ENCODE results near the gene DNAH9. TPM values are rescaled to one million over a fixed set of nuclear protein-coding genes. Genes with fewer than 3 reads are reported as not detected.

DNAH9 gene
- total and polyA plus RNA-seq, 4 donors: 9.2 to 23.4 (median 18.3) TPM

DNA sequence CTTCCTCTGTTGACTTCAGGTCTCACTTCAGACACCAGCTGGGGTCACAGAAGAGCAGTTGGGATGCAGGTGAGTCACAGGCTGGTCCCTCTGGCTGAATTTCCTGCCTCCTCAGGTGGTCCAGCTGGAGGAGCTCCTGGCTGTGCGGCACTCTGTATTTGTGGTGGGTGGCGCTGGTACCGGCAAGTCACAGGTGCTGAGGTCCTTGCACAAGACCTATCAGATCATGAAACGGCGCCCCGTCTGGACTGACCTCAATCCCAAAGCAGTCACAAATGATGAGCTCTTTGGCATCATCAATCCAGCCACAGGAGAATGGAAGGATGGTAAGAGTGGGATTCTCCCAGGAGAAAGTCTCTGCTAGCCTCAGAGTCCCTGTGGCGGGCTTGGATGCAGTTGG lies 149.2 kb downstream of the DNAH9 start:
- WGBS (ENCODE audit: insufficient coverage): 98% methylated on average over 7 of the region's 7 CpGs
- DNase-seq (ENCODE audit: low read depth in 4 of 6, low spot score in 6 of 6): no peak
- Histone ChIP-seq H3K27ac (ENCODE audit: low read depth, low read length) (no peak overlapping the region), H3K4me1 (ENCODE audit: control insufficient read depth, insufficient read depth, low read length) (no peaks in the 10 kb centered on the region), H3K9me3 (ENCODE audit: control insufficient read depth, insufficient read depth, low read length) (no peaks in the 10 kb centered on the region), H3K4me3 (ENCODE audit: low read depth, low read length) (no peak overlapping the region), H3K36me3 (ENCODE audit: control insufficient read depth, insufficient read depth, low read length) (no peaks in the 10 kb centered on the region), H3K27me3 (ENCODE audit: control insufficient read depth, insufficient read depth, low read length) (no peaks in the 10 kb centered on the region)

DNA sequence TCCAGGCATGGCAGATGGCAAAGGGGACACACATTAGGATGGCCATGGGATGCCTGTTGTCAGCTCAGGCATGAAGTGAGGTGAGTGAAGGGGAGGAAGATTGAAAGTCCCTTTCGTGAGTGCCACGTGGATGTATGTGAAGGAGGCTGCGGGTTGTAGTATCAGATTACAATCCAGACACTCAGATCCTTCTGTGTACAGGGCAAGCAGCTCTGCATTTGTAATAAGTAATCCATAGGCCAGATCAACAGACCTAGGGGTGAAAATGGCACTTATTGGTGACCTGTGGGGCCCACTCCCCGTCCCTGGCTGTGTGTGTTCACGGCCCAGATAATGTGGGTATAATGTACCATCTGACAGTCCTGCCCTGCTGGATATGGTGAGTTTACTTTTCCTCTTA lies 159.5 kb downstream of the DNAH9 start:
- WGBS (ENCODE audit: insufficient coverage): 52% methylated on average over 3 of the region's 5 CpGs
- Histone ChIP-seq H3K36me3 (ENCODE audit: control insufficient read depth, insufficient read depth, low read length) (no peaks in the 10 kb centered on the region), H3K27me3 (ENCODE audit: control insufficient read depth, insufficient read depth, low read length) (no peaks in the 10 kb centered on the region), H3K4me3 (ENCODE audit: low read depth, low read length) (no peak overlapping the region), H3K9me3 (ENCODE audit: control insufficient read depth, insufficient read depth, low read length) (no peaks in the 10 kb centered on the region), H3K27ac (ENCODE audit: low read depth, low read length) (no peak overlapping the region), H3K4me1 (ENCODE audit: control insufficient read depth, insufficient read depth, low read length) (no peaks in the 10 kb centered on the region)
- DNase-seq (ENCODE audit: low read depth in 4 of 6, low spot score in 6 of 6): no peak

DNA sequence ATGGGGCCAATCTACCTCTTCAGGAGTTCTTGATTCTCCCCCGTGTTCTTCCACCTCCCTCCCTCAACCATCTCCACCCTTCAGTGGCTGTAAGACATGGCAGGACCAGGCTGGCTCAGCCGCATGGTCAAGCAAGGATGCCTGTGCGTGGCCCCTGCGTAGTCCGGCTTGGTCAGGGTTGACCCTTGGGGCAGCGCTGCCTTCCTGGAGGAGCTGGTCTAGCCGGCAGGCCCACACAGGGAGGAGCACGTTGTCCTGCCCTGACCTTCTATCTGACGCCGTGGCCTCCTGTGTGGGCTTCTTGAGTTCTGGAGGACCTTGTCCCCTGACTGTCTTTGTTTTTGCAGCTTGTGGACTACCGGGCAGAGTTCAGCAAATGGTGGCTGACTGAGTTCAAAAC lies 169.8 kb downstream of the DNAH9 start:
- peaks cover 4% of the 10 kb centered on the region for H3K36me3 ChIP-seq (ENCODE audit: control insufficient read depth, insufficient read depth, low read length)
- H3K27me3 ChIP-seq (ENCODE audit: control insufficient read depth, insufficient read depth, low read length): no peaks in the 10 kb centered on the region
- DNase-seq (ENCODE audit: low read depth in 4 of 6, low spot score in 6 of 6): no peak
- H3K9me3 ChIP-seq (ENCODE audit: control insufficient read depth, insufficient read depth, low read length): no peaks in the 10 kb centered on the region
- WGBS (ENCODE audit: insufficient coverage): 97% methylated on average over 11 of the region's 11 CpGs
- H3K27ac ChIP-seq (ENCODE audit: low read depth, low read length): no peak overlapping the region
- H3K4me1 ChIP-seq (ENCODE audit: control insufficient read depth, insufficient read depth, low read length): no peaks in the 10 kb centered on the region
- H3K4me3 ChIP-seq (ENCODE audit: low read depth, low read length): no peak overlapping the region

DNA sequence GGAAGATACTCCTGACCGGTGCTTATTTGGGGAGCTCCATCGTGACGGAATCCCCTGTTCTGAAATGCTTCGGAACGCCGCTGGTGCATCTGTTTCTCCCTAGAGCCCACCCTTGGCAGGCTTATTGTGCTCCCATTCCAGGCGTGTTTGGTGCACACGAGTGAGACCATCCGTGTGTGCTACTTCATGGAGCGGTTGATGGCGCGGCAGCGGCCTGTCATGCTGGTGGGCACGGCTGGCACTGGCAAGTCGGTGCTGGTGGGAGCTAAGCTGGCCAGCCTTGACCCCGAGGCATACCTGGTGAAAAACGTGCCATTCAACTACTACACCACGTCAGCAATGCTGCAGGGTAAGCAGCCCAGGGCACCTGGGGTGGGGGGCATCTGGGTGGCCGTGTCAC lies 170.7 kb downstream of the DNAH9 start:
- 88% methylated on average over 19 of the region's 19 CpGs for WGBS (ENCODE audit: insufficient coverage)
- H3K27ac ChIP-seq (ENCODE audit: low read depth, low read length): no peak overlapping the region

DNA sequence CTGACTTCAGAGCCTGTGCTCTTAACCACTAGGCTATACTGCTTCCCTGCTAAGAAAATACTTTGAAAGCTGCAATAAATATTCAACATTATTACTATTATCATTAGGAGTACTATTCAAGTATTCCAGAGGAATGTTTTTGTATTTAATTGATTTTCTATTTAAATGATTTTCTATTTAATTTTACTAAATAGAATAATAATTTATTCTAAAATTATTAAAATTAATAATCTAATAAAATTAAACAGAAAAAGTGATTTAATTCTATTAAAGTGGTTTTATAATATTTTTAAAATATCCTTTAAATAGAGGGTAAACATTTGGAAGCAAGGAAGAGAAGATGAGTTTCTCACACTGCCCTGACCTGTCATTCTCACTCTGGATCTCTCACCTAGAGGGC lies 173.8 kb downstream of the DNAH9 start:
- H3K27me3 ChIP-seq (ENCODE audit: control insufficient read depth, insufficient read depth, low read length): no peaks in the 10 kb centered on the region
- H3K4me1 ChIP-seq (ENCODE audit: control insufficient read depth, insufficient read depth, low read length): no peaks in the 10 kb centered on the region
- peaks cover 4% of the 10 kb centered on the region for H3K36me3 ChIP-seq (ENCODE audit: control insufficient read depth, insufficient read depth, low read length)
- H3K27ac ChIP-seq (ENCODE audit: low read depth, low read length): no peak overlapping the region
- H3K4me3 ChIP-seq (ENCODE audit: low read depth, low read length): no peak overlapping the region
- DNase-seq (ENCODE audit: low read depth in 4 of 6, low spot score in 6 of 6): no peak
- no peaks in the 10 kb centered on the region for H3K9me3 ChIP-seq (ENCODE audit: control insufficient read depth, insufficient read depth, low read length)

More for the DNA sequence above, 170.7 kb downstream of the DNAH9 start:
- no peak overlapping the region for H3K4me3 ChIP-seq (ENCODE audit: low read depth, low read length)
- no peaks in the 10 kb centered on the region for H3K27me3 ChIP-seq (ENCODE audit: control insufficient read depth, insufficient read depth, low read length)
- no peak for DNase-seq (ENCODE audit: low read depth in 4 of 6, low spot score in 6 of 6)
- peaks cover 4% of the 10 kb centered on the region for H3K36me3 ChIP-seq (ENCODE audit: control insufficient read depth, insufficient read depth, low read length)
- H3K4me1 ChIP-seq (ENCODE audit: control insufficient read depth, insufficient read depth, low read length): no peaks in the 10 kb centered on the region
- no peaks in the 10 kb centered on the region for H3K9me3 ChIP-seq (ENCODE audit: control insufficient read depth, insufficient read depth, low read length)

DNA sequence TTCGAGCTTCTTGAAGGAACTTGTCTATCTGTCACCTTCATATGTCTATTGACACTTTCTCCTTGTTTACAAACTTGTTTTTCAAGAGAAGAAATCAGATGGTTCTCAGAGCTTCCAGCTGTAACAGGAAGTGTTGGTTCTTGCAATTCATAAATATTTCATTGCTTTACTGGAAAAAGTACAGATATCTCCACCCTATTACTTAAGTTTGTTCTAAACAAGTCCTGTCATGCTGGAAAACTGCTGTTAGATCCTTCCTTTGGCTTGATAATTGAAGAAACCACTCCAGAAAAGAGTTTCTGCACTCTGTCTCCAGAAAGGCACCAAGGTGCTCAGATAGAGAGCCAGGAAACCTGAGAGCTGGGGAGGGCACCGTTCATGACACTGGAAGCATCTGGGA lies 181.6 kb downstream of the DNAH9 start:
- no CpG with 5 or more reads among the region's 2 CpGs for WGBS (ENCODE audit: insufficient coverage)
- no peaks in the 10 kb centered on the region for H3K27me3 ChIP-seq (ENCODE audit: control insufficient read depth, insufficient read depth, low read length)
- H3K4me3 ChIP-seq (ENCODE audit: low read depth, low read length): no peak overlapping the region

DNA sequence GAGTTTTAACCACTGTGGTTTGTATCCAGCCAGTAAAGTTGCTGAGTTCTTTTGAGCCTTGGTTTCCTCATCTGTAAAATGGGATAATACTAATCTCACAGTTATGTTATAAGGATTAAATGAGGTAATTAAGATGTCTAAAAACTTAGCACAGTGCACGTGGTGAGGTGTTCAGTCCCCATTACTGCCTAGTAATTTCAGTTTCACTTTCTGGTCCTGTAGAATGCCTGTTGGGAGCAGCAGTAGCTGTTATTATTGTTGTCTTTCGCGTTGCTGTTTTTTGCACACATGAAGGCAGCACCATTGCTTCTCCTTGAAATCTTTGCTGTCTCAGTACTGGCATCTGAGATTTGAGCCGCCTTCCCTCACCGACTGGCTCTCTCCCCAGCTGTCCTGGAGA lies 182.4 kb downstream of the DNAH9 start:
- H3K4me3 ChIP-seq (ENCODE audit: low read depth, low read length): no peak overlapping the region
- no peaks in the 10 kb centered on the region for H3K36me3 ChIP-seq (ENCODE audit: control insufficient read depth, insufficient read depth, low read length)
- DNase-seq (ENCODE audit: low read depth in 4 of 6, low spot score in 6 of 6): no peak
- no peaks in the 10 kb centered on the region for H3K4me1 ChIP-seq (ENCODE audit: control insufficient read depth, insufficient read depth, low read length)
- H3K9me3 ChIP-seq (ENCODE audit: control insufficient read depth, insufficient read depth, low read length): no peaks in the 10 kb centered on the region
- H3K27me3 ChIP-seq (ENCODE audit: control insufficient read depth, insufficient read depth, low read length): no peaks in the 10 kb centered on the region
- 94% methylated on average over 2 of the region's 5 CpGs for WGBS (ENCODE audit: insufficient coverage)
- H3K27ac ChIP-seq (ENCODE audit: low read depth, low read length): no peak overlapping the region

More for the DNA sequence above, 181.6 kb downstream of the DNAH9 start:
- Histone ChIP-seq H3K9me3 (ENCODE audit: control insufficient read depth, insufficient read depth, low read length) (no peaks in the 10 kb centered on the region), H3K27ac (ENCODE audit: low read depth, low read length) (no peak overlapping the region), H3K4me1 (ENCODE audit: control insufficient read depth, insufficient read depth, low read length) (no peaks in the 10 kb centered on the region), H3K36me3 (ENCODE audit: control insufficient read depth, insufficient read depth, low read length) (no peaks in the 10 kb centered on the region)
- no peak for DNase-seq (ENCODE audit: low read depth in 4 of 6, low spot score in 6 of 6)

DNA sequence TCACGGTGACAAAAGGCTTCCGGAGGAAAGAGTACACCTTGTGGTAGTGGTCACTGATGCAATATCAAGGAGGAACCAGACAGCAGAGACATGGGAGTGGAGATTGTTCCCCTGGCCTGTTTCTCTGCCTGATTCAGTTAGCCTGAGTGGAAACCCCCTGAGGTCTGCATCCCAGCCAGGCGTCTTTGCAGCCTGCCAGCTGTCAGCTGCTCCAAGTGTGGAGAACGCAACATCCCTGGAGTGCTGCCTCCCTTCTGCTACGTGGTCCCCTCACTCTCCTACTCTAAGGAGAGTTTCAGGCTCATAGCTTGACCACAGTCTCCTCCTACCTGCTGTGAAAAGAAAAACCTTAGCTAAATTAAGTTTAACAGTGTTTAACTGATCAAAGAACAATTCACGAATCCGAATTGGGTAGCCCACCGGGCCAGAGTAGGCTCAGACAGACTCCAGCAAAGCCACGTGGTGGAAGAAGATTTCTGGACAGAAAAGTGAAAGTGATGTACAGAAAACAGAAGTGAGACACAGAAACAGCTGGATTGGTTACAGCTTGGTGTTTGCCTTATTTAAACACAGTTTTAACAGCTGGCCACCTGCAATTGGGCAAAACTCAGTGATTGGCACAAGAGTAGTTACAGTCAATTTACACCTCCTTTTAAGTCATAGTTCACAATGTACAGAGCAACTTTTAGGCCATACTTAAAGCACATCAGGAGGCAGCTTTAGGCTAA lies 188.6 kb downstream of the DNAH9 start:
- Histone ChIP-seq H3K9me3 (ENCODE audit: control insufficient read depth, insufficient read depth, low read length) (peaks cover 5% of the 10 kb centered on the region), H3K4me1 (ENCODE audit: control insufficient read depth, insufficient read depth, low read length) (no peaks in the 10 kb centered on the region), H3K4me3 (ENCODE audit: low read depth, low read length) (no peak overlapping the region), H3K36me3 (ENCODE audit: control insufficient read depth, insufficient read depth, low read length) (no peaks in the 10 kb centered on the region), H3K27ac (ENCODE audit: low read depth, low read length) (no peak overlapping the region), H3K27me3 (ENCODE audit: control insufficient read depth, insufficient read depth, low read length) (no peaks in the 10 kb centered on the region)
- no peak for DNase-seq (ENCODE audit: low read depth in 4 of 6, low spot score in 6 of 6)
- WGBS (ENCODE audit: insufficient coverage): 81% methylated on average over 8 of the region's 9 CpGs

DNA sequence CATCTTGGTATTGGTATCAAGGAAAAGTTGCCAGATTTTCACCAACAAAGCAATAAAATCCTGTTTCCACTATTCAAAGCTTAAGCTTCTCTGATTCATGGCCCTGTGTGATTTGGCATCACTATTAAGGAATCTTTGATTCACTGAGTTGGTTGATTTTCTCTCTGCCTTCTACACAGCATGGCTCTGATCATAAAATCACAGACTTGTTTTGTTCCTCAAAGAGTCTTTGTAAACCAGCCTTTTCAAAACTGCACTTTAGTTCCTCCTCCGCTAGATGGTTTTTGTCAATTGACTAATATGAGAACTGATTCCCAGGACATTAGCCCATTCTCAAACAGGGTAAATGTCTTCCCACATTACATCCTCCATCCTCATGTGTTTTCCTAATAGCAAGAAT lies 197.6 kb downstream of the DNAH9 start:
- Histone ChIP-seq H3K9me3 (ENCODE audit: control insufficient read depth, insufficient read depth, low read length) (no peaks in the 10 kb centered on the region), H3K27ac (ENCODE audit: low read depth, low read length) (no peak overlapping the region), H3K36me3 (ENCODE audit: control insufficient read depth, insufficient read depth, low read length) (no peaks in the 10 kb centered on the region), H3K4me3 (ENCODE audit: low read depth, low read length) (no peak overlapping the region), H3K4me1 (ENCODE audit: control insufficient read depth, insufficient read depth, low read length) (no peaks in the 10 kb centered on the region), H3K27me3 (ENCODE audit: control insufficient read depth, insufficient read depth, low read length) (no peaks in the 10 kb centered on the region)
- peak in 4 of 6 donors; percentile 3 to 43 (median 24) for DNase-seq (ENCODE audit: low read depth in 4 of 6, low spot score in 6 of 6)
- no CpG with 5 or more reads among the region's 1 CpG for WGBS (ENCODE audit: insufficient coverage)

DNA sequence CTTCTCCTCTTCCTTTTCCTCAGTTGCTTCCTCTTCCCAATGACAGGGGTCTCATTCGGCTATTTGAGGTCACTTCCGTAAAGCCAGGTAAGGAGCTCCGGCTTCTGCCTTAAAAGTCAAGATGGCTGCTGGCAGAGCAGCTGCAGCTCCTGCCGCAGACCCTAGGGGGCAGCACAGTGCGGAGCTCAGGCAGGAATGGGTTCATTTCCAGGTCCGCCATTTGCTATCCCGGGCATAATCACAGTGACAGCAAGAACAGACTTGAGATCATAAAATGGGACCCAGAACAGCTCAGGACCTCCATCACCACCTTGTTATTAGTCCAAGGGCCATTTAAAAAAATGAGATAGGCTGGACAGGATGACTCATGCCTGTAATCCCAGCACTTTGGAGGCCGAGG lies 199.5 kb downstream of the DNAH9 start:
- H3K27me3 ChIP-seq (ENCODE audit: control insufficient read depth, insufficient read depth, low read length): no peaks in the 10 kb centered on the region
- no peak overlapping the region for H3K4me3 ChIP-seq (ENCODE audit: low read depth, low read length)
- no peak overlapping the region for H3K27ac ChIP-seq (ENCODE audit: low read depth, low read length)
- DNase-seq (ENCODE audit: low read depth in 4 of 6, low spot score in 6 of 6): no peak
- WGBS (ENCODE audit: insufficient coverage): 97% methylated on average over 7 of the region's 8 CpGs
- H3K4me1 ChIP-seq (ENCODE audit: control insufficient read depth, insufficient read depth, low read length): no peaks in the 10 kb centered on the region
- no peaks in the 10 kb centered on the region for H3K9me3 ChIP-seq (ENCODE audit: control insufficient read depth, insufficient read depth, low read length)
- H3K36me3 ChIP-seq (ENCODE audit: control insufficient read depth, insufficient read depth, low read length): no peaks in the 10 kb centered on the region
